Fibroblast of lung (primary cell): ENCODE data around the gene IGFALS. TPM values are rescaled to one million over a fixed set of nuclear protein-coding genes. Genes with fewer than 3 reads are reported as not detected.

Experiments used
- DNase-seq, 2 donors: peaks; one replicate each; pipeline versions ENCODE4 v3.0.0 to v3.0.0-alpha.2; 2010; ENCODE audit warnings: low read depth in 2 of 2
- H2AFZ ChIP-seq: 2 replicates; pipeline ENCODE4 v1.5.1; 2012; ENCODE audit warnings: low read length, control low read depth, inconsistent platforms
- H3K27ac ChIP-seq: 2 replicates; pipeline ENCODE4 v1.5.1; 2011; ENCODE audit warnings: low read length, control low read depth; ENCODE audit not compliant: insufficient read depth
- H3K27me3 ChIP-seq: 2 replicates; pipeline ENCODE4 v1.5.1; 2011; ENCODE audit warnings: mild to moderate bottlenecking, low read length; ENCODE audit not compliant: control insufficient read depth, insufficient read depth
- H3K36me3 ChIP-seq: 2 replicates; pipeline ENCODE4 v1.5.1; 2011; ENCODE audit warnings: low read length; ENCODE audit not compliant: control insufficient read depth, insufficient read depth
- H3K4me1 ChIP-seq: 2 replicates; pipeline ENCODE4 v1.5.1; 2011; ENCODE audit warnings: low read length; ENCODE audit not compliant: control insufficient read depth, insufficient read depth; ENCODE audit errors: extremely low read depth
- H3K4me2 ChIP-seq: 2 replicates; pipeline ENCODE4 v1.5.1; 2011; ENCODE audit warnings: low read length, control low read depth; ENCODE audit not compliant: insufficient read depth; ENCODE audit errors: extremely low read depth
- H3K4me3 ChIP-seq, 4 experiments: fragments of 200-600 bp in 1 of 4; sonication (generic) in 1 of 4; replicated peaks in 1 of 4; 2 replicates each; pipeline ENCODE4 v1.5.1; 2011 to 2016; ENCODE audit warnings: low read length in 4 of 4, low read depth in 3 of 4, mild to moderate bottlenecking in 3 of 4, control low read depth in 2 of 4, inconsistent platforms in 1 of 4, mixed read lengths in 1 of 4; ENCODE audit not compliant: insufficient read depth in 1 of 4; ENCODE audit errors: control extremely low read depth in 1 of 4
- H3K79me2 ChIP-seq: 2 replicates; pipeline ENCODE4 v1.5.1; 2012; ENCODE audit warnings: mild to moderate bottlenecking, low read length, inconsistent platforms; ENCODE audit not compliant: control insufficient read depth, insufficient read depth
- H3K9ac ChIP-seq: 2 replicates; pipeline ENCODE4 v1.5.1; 2011; ENCODE audit warnings: mild to moderate bottlenecking, low read length, control low read depth; ENCODE audit not compliant: insufficient read depth
- H3K9me3 ChIP-seq: 2 replicates; pipeline ENCODE4 v1.5.1; 2012; ENCODE audit warnings: low read depth, low read length; ENCODE audit not compliant: control insufficient read depth, insufficient read depth
- H4K20me1 ChIP-seq: 2 replicates; pipeline ENCODE4 v1.5.1; 2011; ENCODE audit warnings: low read length; ENCODE audit not compliant: control insufficient read depth, insufficient read depth; ENCODE audit errors: extremely low read depth
- EZH2 ChIP-seq: IDR thresholded peaks from 2 replicates; pipeline ENCODE4 v1.5.1; 2012; ENCODE audit warnings: low read length, control low read depth, mild to moderate bottlenecking; ENCODE audit errors: missing control alignments
- polyA plus RNA-seq, 2 donors: library from polyadenylated mRNA; depleted of rRNA in 1 of 2; stranded (reverse) in 1 of 2; unstranded in 1 of 2; fragments of >200 nt; gene quantifications; 2 replicates each; pipeline ENCODE4 v1.2.1, GENCODE V29; 2011 to 2012; ENCODE audit warnings: missing spikeins in 1 of 2
- total RNA-seq: library from RNA; depleted of rRNA; stranded (reverse); fragments of >200 nt; gene quantifications from 2 replicates; pipeline ENCODE4 v1.2.1, GENCODE V29; 2014
- TF ChIP-seq, protein P1 (sequence below), 2 donors: IDR thresholded peaks in 1 of 2; conservative IDR thresholded peaks in 1 of 2; 1 replicate in 1 of 2; 2 replicates in 1 of 2; pipeline ENCODE4 v1.5.1; 2011 to 2012; ENCODE audit warnings: low read length in 2 of 2, control low read depth in 1 of 2, inconsistent platforms in 1 of 2, low read depth in 1 of 2, mild to moderate bottlenecking in 1 of 2

Gene IGFALS
- total and polyA plus RNA-seq, 2 donors (not counting 1 experiment from before 2014, with no cell fraction given): not detected

DNA sequence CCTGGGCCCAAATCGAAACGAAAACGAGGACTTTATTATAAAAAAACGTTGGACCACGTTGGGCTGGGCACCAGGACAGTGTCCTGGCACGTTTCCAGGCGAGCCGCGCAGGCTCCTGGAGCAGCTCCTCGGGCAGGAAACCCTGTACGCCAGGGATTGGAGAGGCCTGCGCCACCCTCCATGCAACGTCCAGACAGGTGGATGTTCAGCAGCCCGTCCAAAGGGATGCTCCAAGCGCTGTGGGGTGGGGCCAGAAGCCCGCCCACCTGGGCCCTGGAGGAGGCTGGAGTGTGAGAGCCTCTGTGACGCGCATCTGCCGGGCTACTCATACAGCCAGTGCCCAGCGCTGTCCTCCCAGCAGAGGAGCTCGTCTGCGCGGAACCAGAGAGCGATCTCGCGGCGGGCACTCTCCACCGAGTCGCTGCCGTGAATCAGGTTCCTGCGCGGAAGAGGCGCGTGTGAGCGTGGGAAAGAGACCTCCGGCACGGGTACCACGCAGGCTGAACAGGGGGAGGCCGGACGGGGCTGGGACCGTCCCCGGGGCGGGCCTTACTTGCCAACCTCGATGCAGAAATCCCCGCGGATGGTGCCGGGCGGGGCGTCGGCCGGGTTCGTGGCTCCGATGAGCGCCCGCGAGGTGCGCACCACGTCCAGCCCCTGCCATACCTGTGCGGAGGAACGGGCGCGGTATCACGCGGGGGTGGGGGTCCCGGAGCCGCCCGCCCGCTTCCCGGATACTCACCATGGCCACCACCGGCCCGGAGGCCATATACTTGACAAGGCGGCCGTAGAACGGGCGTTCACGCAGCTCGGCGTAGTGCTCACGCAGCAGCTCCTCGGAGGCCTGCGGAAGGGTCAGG, 22.9 kb downstream of the IGFALS start:
- peak; percentile 59 to 69 for DNase-seq
- Histone ChIP-seq H3K9ac (peak overlapping the region; percentile 70), H3K79me2 (peaks cover 31% of the 10 kb centered on the region), H2AFZ (no peak overlapping the region), H3K36me3 (peaks cover 34% of the 10 kb centered on the region), H3K27ac (peak overlapping the region; percentile 63), H3K4me3 (peak overlapping the region; percentile 54 to 89 (median 70)), H3K9me3 (no peaks in the 10 kb centered on the region), H3K4me2 (peak overlapping the region; percentile 77), H3K27me3 (no peaks in the 10 kb centered on the region), H4K20me1 (no peaks in the 10 kb centered on the region), H3K4me1 (peaks cover 21% of the 10 kb centered on the region)
- TF ChIP-seq EZH2: no peak
- TF ChIP-seq, protein P1, sequence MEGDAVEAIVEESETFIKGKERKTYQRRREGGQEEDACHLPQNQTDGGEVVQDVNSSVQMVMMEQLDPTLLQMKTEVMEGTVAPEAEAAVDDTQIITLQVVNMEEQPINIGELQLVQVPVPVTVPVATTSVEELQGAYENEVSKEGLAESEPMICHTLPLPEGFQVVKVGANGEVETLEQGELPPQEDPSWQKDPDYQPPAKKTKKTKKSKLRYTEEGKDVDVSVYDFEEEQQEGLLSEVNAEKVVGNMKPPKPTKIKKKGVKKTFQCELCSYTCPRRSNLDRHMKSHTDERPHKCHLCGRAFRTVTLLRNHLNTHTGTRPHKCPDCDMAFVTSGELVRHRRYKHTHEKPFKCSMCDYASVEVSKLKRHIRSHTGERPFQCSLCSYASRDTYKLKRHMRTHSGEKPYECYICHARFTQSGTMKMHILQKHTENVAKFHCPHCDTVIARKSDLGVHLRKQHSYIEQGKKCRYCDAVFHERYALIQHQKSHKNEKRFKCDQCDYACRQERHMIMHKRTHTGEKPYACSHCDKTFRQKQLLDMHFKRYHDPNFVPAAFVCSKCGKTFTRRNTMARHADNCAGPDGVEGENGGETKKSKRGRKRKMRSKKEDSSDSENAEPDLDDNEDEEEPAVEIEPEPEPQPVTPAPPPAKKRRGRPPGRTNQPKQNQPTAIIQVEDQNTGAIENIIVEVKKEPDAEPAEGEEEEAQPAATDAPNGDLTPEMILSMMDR (conservative IDR thresholded peaks at IDR 0.05 in 1 of 2, IDR thresholded peaks at IDR 0.05 in 1 of 2; ENCODE audit: low read depth in 1 of 2, low read length in 2 of 2): no peak

DNA sequence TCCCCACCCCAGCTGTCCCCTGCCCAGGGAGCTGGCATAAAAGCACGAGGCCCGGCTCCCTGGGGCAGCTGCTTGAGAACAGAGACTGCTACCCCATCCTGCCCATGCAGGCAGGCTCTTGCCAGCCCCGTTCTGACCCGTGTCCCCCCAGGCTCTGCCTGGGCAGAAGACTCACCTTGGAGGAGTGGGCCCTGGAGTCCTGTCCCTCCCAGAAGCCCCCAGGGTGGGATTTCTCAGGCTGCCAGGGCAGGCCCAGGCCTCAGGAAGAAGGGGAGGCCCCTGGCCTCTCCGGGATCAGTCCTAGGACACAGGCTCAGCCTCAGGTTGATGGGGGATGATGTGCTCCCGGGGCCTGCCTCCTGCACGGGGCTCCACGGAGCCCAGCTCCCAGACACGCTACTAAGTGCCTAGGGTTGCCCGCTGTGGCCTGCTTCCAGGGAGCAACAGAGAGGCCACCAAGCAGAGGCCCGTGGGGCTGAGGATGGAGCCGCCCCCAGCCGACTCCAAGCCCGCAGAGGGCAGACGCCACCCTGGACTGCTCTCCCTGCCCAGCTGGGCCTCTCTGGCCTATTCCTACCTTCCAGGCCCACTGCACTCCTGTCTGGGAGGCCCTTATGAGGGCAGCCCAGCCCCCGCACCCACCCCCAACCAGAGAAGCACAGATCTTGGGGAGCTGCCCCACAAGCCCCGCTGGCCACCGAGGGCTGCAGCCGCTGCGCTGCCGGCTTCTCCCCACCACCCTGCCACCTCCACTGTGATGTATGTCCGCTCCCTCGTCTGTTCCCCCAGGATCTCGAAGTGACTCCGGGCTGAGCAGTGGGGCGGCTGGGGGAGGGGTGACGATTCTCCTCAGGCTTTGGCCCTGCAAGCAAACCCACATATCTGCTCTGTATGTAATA, 23.9 kb downstream of the IGFALS start:
- Histone ChIP-seq H3K79me2 (peaks cover 23% of the 10 kb centered on the region), H4K20me1 (no peaks in the 10 kb centered on the region), H3K27ac (peak overlapping the region; percentile 63), H2AFZ (no peak overlapping the region), H3K9me3 (no peaks in the 10 kb centered on the region), H3K4me3 (peak overlapping the region in 2 of 4 experiments; percentile 54 to 84), H3K27me3 (no peaks in the 10 kb centered on the region), H3K9ac (no peak overlapping the region), H3K36me3 (peaks cover 36% of the 10 kb centered on the region), H3K4me1 (peaks cover 19% of the 10 kb centered on the region), H3K4me2 (peak overlapping the region; percentile 77)
- no peak for DNase-seq
- TF ChIP-seq, protein P1 (conservative IDR thresholded peaks at IDR 0.05 in 1 of 2, IDR thresholded peaks at IDR 0.05 in 1 of 2; ENCODE audit: low read depth in 1 of 2, low read length in 2 of 2): no peak
- TF ChIP-seq EZH2: no peak
